ENCODE data around the gene CGN.

DNA sequence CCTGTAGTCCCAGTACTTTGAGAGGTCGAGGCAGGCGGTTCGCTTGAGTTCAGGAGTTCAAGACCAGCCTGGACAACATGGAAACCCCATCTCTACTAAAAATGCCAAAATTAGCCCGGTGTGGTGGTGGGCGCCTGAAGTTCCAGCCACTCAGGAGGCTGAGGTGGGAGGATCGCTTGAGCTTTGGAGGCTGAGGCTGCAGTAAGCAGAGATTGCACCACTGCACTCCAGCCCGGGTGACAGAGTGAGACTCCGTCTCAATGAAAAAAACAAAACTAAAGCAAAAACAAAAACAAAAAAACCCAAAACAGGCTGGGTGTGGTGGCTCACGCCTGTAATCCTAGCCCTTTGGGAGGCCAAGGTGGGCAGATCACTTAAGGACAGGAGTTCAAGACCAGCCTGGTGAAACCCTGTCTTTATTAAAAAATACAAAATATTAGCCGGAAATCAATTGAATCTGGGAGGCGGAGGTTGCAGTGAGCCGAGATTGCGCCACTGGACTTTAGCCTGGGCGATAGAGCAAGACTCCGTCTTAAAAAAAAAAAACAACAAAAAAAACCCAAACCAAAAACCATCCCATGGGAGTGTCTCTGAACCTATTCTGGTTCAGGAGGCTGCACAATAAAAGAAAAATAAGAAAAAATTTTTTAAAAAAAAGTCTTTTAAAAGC lies 1.7 kb upstream of the CGN start:
- TF ChIP-seq, protein P1, sequence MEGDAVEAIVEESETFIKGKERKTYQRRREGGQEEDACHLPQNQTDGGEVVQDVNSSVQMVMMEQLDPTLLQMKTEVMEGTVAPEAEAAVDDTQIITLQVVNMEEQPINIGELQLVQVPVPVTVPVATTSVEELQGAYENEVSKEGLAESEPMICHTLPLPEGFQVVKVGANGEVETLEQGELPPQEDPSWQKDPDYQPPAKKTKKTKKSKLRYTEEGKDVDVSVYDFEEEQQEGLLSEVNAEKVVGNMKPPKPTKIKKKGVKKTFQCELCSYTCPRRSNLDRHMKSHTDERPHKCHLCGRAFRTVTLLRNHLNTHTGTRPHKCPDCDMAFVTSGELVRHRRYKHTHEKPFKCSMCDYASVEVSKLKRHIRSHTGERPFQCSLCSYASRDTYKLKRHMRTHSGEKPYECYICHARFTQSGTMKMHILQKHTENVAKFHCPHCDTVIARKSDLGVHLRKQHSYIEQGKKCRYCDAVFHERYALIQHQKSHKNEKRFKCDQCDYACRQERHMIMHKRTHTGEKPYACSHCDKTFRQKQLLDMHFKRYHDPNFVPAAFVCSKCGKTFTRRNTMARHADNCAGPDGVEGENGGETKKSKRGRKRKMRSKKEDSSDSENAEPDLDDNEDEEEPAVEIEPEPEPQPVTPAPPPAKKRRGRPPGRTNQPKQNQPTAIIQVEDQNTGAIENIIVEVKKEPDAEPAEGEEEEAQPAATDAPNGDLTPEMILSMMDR (IDR thresholded peaks at IDR 0.05 in 4 of 5, conservative IDR thresholded peaks at IDR 0.05 in 1 of 5), result no peak
- TF ChIP-seq POLR2A (IDR thresholded peaks at IDR 0.05), result no peak
